HCT116 (cell line): ENCODE data around the gene FAM13A. TPM values are rescaled to one million over a fixed set of nuclear protein-coding genes. Genes with fewer than 3 reads are reported as not detected.

Source experiments
- ATAC-seq: fragments of 200-7000 bp; cut with Tn5 transposase; 2 replicates; pipeline ENCODE4 v1.9.1; 2020; ENCODE audit warnings: mild to moderate bottlenecking, moderate library complexity
- BruUV-seq: library from RNA; stranded (reverse); fragments of 400-500 nt; replicated peaks from 2 replicates; lab custom pipeline; 2021; lab: Mats Ljungman, UMichigan
- CTCF ChIA-PET: fragments of 300-600 bp; sonication (Branson Sonifier 250); formaldehyde crosslinking; loops from one replicate; lab custom pipeline; 2021; ENCODE audit warnings: antibody characterized with exemption; lab: Charles Lee
- POLR2A ChIA-PET: fragments of 300-600, 350-600 bp; sonication (Branson Sonifier 250); formaldehyde crosslinking; loops from one replicate; lab custom pipeline; 2021; ENCODE audit warnings: antibody characterized with exemption; lab: Charles Lee
- RAD21 ChIA-PET, 2 experiments: fragments of 300-600 bp; sonication (Branson Sonifier 250); formaldehyde crosslinking; loops; one replicate each; lab custom pipeline; 2023; ENCODE audit warnings: low total read pairs in 2 of 2; ENCODE audit not compliant: uncharacterized antibody in 2 of 2, unreplicated experiment in 2 of 2, low non-redundant PET in 1 of 2; lab: Charles Lee
- DNase-seq: peaks from one replicate; pipeline ENCODE4 v3.0.0-alpha.2; 2010; ENCODE audit warnings: low read depth, low spot score
- H2AFZ ChIP-seq: fragments of 200-600 bp; shearing (Covaris generic), sonication (generic); 2 replicates; pipeline ENCODE4 v1.6.1; 2017; ENCODE audit warnings: low read depth, mixed run types, mixed read lengths, antibody characterized with exemption, low read length; ENCODE audit not compliant: poor library complexity, severe bottlenecking
- H3K27ac ChIP-seq: 2 replicates; pipeline ENCODE4 v1.5.1; 2012; ENCODE audit warnings: low read depth, low read length
- H3K27me3 ChIP-seq: fragments of 200-600 bp; sonication (generic); 2 replicates; pipeline ENCODE4 v1.6.1; 2016; ENCODE audit warnings: mixed run types, low read length, mixed read lengths; ENCODE audit not compliant: insufficient read depth
- H3K36me3 ChIP-seq, 2 experiments: fragments of 200-500 bp in 1 of 2; fragments of 200-600 bp in 1 of 2; sonication (Bioruptor generic) in 1 of 2; sonication (generic) in 1 of 2; 2 replicates each; pipeline versions ENCODE4 v1.5.1 to v1.6.1; 2014 to 2016; ENCODE audit warnings: low read length in 2 of 2, inconsistent platforms in 1 of 2, mixed read lengths in 1 of 2, mixed run types in 1 of 2; ENCODE audit not compliant: insufficient read depth in 2 of 2, control insufficient read depth in 1 of 2
- H3K4me1 ChIP-seq, 2 experiments: fragments of 200-600 bp in 1 of 2; sonication (generic) in 1 of 2; 2 replicates each; pipeline versions ENCODE4 v1.5.1 to v1.6.1; 2012 to 2017; ENCODE audit warnings: low read length in 2 of 2, inconsistent platforms in 1 of 2, mild to moderate bottlenecking in 1 of 2, mixed read lengths in 1 of 2, mixed run types in 1 of 2, moderate library complexity in 1 of 2; ENCODE audit not compliant: insufficient read depth in 2 of 2, control insufficient read depth in 1 of 2
- H3K4me2 ChIP-seq: fragments of 200-600 bp; sonication (generic); 2 replicates; pipeline ENCODE4 v1.6.1; 2017; ENCODE audit warnings: mixed run types, low read length, mixed read lengths
- H3K4me3 ChIP-seq, 2 experiments: fragments of 200-600 bp in 1 of 2; sonication (generic) in 1 of 2; replicated peaks in 1 of 2; 2 replicates each; pipeline ENCODE4 v1.5.1; 2011 to 2016; ENCODE audit warnings: low read length in 2 of 2, control low read depth in 1 of 2, low read depth in 1 of 2, mild to moderate bottlenecking in 1 of 2, mixed read lengths in 1 of 2, mixed run types in 1 of 2
- H3K79me2 ChIP-seq: fragments of 200-600 bp; sonication (generic); 2 replicates; pipeline ENCODE4 v1.6.1; 2017; ENCODE audit warnings: mild to moderate bottlenecking, mixed run types, low read length, moderate library complexity, mixed read lengths; ENCODE audit not compliant: insufficient read depth
- H3K9ac ChIP-seq: fragments of 200-600 bp; sonication (generic); 2 replicates; pipeline ENCODE4 v1.6.1; 2016; ENCODE audit warnings: low read length, mixed read lengths
- H3K9me2 ChIP-seq: fragments of 200-600 bp; sonication (generic), shearing (Covaris generic); 2 replicates; pipeline ENCODE4 v1.6.1; 2017; ENCODE audit warnings: mixed run types, mild to moderate bottlenecking, moderate library complexity; ENCODE audit not compliant: insufficient read depth
- H3K9me3 ChIP-seq, 2 experiments: fragments of 200-500 bp in 1 of 2; fragments of 200-600 bp in 1 of 2; sonication (Bioruptor generic) in 1 of 2; sonication (generic) in 1 of 2; 2 replicates each; pipeline ENCODE4 v1.6.1; 2014 to 2017; ENCODE audit warnings: low read length in 2 of 2, mixed read lengths in 2 of 2, inconsistent platforms in 1 of 2, low read depth in 1 of 2, mild to moderate bottlenecking in 1 of 2, mixed run types in 1 of 2, moderate library complexity in 1 of 2; ENCODE audit not compliant: control insufficient read depth in 1 of 2, insufficient read depth in 1 of 2
- H4K20me1 ChIP-seq: fragments of 200-600 bp; sonication (generic), shearing (Covaris generic); 2 replicates; pipeline ENCODE4 v1.6.1; 2017; ENCODE audit warnings: mixed run types, mild to moderate bottlenecking, moderate library complexity; ENCODE audit not compliant: insufficient read depth
- JUND ChIP-seq: IDR thresholded peaks from 2 replicates; pipeline ENCODE4 v1.6.1; 2012
- POLR2AphosphoS5 ChIP-seq: IDR thresholded peaks from 2 replicates; pipeline ENCODE4 v1.6.1; 2011; ENCODE audit warnings: mild to moderate bottlenecking, low read depth, low read length, moderate library complexity
- SP1 ChIP-seq: IDR thresholded peaks from 2 replicates; pipeline ENCODE4 v1.6.1; 2012; ENCODE audit warnings: low read depth
- YY1 ChIP-seq: IDR thresholded peaks from 2 replicates; pipeline ENCODE4 v1.6.1; 2011; ENCODE audit warnings: low read length, low read depth, moderate library complexity, mild to moderate bottlenecking; ENCODE audit not compliant: insufficient replicate concordance; ENCODE audit errors: extremely low read depth
- ZBTB33 ChIP-seq: IDR thresholded peaks from 2 replicates; pipeline ENCODE4 v1.6.1; 2011; ENCODE audit warnings: mild to moderate bottlenecking, low read length, moderate library complexity; ENCODE audit not compliant: insufficient replicate concordance; ENCODE audit errors: extremely low read depth
- ZFX ChIP-seq: fragments of 450-650 bp; IDR thresholded peaks from 2 replicates; pipeline ENCODE4 v1.6.1; 2017
- intact Hi-C: fragments of 100-400 bp; cut with micrococcal nuclease; formaldehyde crosslinking; loops from 2 replicates; pipeline ENCODE4 v1.10.0; 2022
- total RNA-seq: library from RNA; stranded (reverse); gene quantifications from one replicate; pipeline ENCODE4 v1.2.1, GENCODE V29; 2021; ENCODE audit not compliant: unreplicated experiment

FAM13A gene
- total RNA-seq, 1 experiment from 2014 or later: 17.2 TPM

- no peaks in the 10 kb centered on the region for H3K4me1 ChIP-seq
- H3K36me3 ChIP-seq: peaks cover 8 to 9% of the 10 kb centered on the region in 2 experiments; a peak in 1 of 4 replicates
- no peaks in the 10 kb centered on the region for H3K9me3 ChIP-seq
- no peak overlapping the region for H2AFZ ChIP-seq
- TF ChIP-seq ZBTB33: no peak
- no peak for TF ChIP-seq ZFX
- no peak for TF ChIP-seq POLR2AphosphoS5
- no peak for TF ChIP-seq YY1
- no peak for TF ChIP-seq JUND
- no peak for TF ChIP-seq SP1
- H3K9ac ChIP-seq: no peak overlapping the region
- H3K4me2 ChIP-seq: no peak overlapping the region
- CTCF ChIA-PET: interaction anchor here (0.7 to 6.2 kb wide), 11 partner anchors 203 to 508 kb away, joined by 3 to 61 read pairs (median 7); no protein-coding TSS in a partner anchor
- no TSS peak for BruUV-seq
- H3K27me3 ChIP-seq: no peaks in the 10 kb centered on the region
- H3K27ac ChIP-seq: no peak overlapping the region
- H4K20me1 ChIP-seq: no peaks in the 10 kb centered on the region
- no peaks in the 10 kb centered on the region for H3K9me2 ChIP-seq
- no peak overlapping the region for H3K4me3 ChIP-seq
- no peak for DNase-seq
- peaks cover 9% of the 10 kb centered on the region; the same call in 1 of the 2 replicates for H3K79me2 ChIP-seq
- RAD21 ChIA-PET: interaction anchor here (0.8 to 1.1 kb wide), 3 partner anchors 203 to 484 kb away, joined by 3 to 4 read pairs (median 3); no protein-coding TSS in a partner anchor
- ATAC-seq: no peak
- intact Hi-C loops: no loop called here
- POLR2A ChIA-PET: no interaction called here
Measured at GRCh38 chr4:89023140-89023539, 33.8 kb downstream of the FAM13A start.
